SJSA1 (cell line): ENCODE measurements around the gene STXBP1. TPM values are rescaled to one million over a fixed set of nuclear protein-coding genes. Genes with fewer than 3 reads are reported as not detected.

Experiments
- total RNA-seq: library from RNA; depleted of rRNA; stranded (reverse); fragments of >200 nt; shearing (Covaris generic); gene quantifications from 2 replicates; pipeline ENCODE4 v1.2.3, GENCODE V29; 2014; rRNA removed

STXBP1 gene
- total RNA-seq, 1 experiment from 2014 or later, result 18.4 TPM

Other genes with a start within 250 kb of the STXBP1 start
- gene SLC2A8, start 215.1 kb upstream of the STXBP1 start, total RNA-seq, result 17.4 and 35.2 TPM in 2 replicates
- 7.1 and 7.6 TPM in 2 replicates for gene ZNF79, start 187.9 kb upstream of the STXBP1 start, total RNA-seq
- gene RPL12, start 160.9 kb upstream of the STXBP1 start, total RNA-seq, result 1,639 and 1,700 TPM in 2 replicates
- 5.3 and 6.9 TPM in 2 replicates for gene LRSAM1, start 160.8 kb upstream of the STXBP1 start, total RNA-seq
- gene CFAP157, start 94.7 kb downstream of the STXBP1 start, total RNA-seq, result 0.11 TPM in 1 of 2 replicates, not detected in the other
- gene PTRH1, start 103.4 kb downstream of the STXBP1 start, total RNA-seq, result 10.4 and 17.5 TPM in 2 replicates
- gene TTC16, start 103.8 kb downstream of the STXBP1 start, total RNA-seq, result not detected in 2 replicates
- gene TOR2A, start 123.0 kb downstream of the STXBP1 start, total RNA-seq, result 5.3 and 11.4 TPM in 2 replicates
- gene SH2D3C, start 166.4 kb downstream of the STXBP1 start, total RNA-seq, result not detected in 2 replicates
- 16.8 and 21.4 TPM in 2 replicates for gene CDK9, start 173.8 kb downstream of the STXBP1 start, total RNA-seq
- gene FPGS, start 190.6 kb downstream of the STXBP1 start, total RNA-seq, result 49.0 and 70.0 TPM in 2 replicates
- 6.8 and 8.7 TPM in 2 replicates for gene ENG, start 242.4 kb downstream of the STXBP1 start, total RNA-seq